Spleen (tissue), 7 donors: ENCODE data around the gene GALNT12.

Experiments
- POLR2A ChIP-seq, 3 donors: fragments of 450-650 bp; IDR thresholded peaks; one replicate each; pipeline ENCODE4 v1.5.1; 2017; ENCODE audit warnings: antibody characterized with exemption in 3 of 3, mild to moderate bottlenecking in 1 of 3
- TF ChIP-seq, protein P1 (sequence below), 11 experiments: fragments of 200-600 bp in 7 of 11; fragments of 450-650 bp in 4 of 11; sonication (generic) in 4 of 11; IDR thresholded peaks in 8 of 11; conservative IDR thresholded peaks in 3 of 11; 1 replicate in 7 of 11; 2 replicates in 4 of 11; pipeline versions ENCODE4 v1.4.0 to v1.8.0; 2016 to 2021; ENCODE audit warnings: antibody characterized with exemption in 11 of 11, inconsistent platforms in 4 of 11, mild to moderate bottlenecking in 1 of 11
- donor health status: DM: no; HTN: no; CAD: no; lungs with moderate emphysema.
- donor health status: DM: no; HTN: no; CAD: no.
- donor health status: DM: no; HTN: no; CAD: no.

DNA sequence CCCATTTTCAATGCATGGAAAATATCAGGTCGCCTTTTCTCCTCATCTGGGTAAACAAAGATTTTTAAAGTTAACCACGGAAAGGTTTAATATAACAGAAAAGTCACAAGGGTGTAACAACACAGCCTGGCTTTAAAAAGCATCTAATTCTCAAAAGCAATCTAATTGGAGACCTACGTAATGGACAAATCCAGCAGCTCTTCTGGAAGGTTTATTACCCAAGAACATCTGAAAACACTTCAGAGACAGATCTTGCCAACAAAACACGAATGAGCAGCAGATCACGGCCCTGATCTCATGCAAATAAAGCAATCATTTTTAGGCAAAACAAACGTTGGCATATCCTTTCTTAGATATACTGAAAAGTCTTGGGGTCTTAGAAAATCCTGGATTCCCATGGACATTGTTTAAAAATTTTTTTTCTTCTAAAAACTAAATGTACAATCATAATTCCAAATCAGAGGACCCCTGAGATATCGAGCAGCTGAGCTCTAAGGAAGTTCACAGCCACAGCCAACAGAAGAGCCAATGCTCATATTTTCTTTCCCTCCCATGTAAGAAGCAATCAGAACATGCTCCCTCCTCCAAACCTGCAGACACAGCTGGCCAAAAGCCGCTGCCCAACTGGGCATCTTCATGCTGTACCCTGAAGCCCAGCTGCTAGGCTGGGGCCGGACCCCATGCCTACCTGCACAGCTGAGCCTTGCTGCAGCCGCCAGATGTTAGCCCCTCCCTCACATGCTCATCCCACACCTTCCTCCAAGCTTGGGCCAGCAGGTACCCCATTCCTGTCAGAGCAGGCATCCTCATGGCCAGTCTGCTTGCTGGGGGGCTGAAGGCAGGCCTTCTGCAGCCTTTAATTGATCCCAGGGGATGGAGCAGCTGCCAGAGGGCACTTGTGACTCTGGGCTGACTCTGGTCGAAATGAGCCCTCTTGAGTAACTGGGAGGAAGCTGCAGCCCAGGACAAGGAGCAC is 22.4 kb upstream of the GALNT12 start:
- TF ChIP-seq, protein P1, sequence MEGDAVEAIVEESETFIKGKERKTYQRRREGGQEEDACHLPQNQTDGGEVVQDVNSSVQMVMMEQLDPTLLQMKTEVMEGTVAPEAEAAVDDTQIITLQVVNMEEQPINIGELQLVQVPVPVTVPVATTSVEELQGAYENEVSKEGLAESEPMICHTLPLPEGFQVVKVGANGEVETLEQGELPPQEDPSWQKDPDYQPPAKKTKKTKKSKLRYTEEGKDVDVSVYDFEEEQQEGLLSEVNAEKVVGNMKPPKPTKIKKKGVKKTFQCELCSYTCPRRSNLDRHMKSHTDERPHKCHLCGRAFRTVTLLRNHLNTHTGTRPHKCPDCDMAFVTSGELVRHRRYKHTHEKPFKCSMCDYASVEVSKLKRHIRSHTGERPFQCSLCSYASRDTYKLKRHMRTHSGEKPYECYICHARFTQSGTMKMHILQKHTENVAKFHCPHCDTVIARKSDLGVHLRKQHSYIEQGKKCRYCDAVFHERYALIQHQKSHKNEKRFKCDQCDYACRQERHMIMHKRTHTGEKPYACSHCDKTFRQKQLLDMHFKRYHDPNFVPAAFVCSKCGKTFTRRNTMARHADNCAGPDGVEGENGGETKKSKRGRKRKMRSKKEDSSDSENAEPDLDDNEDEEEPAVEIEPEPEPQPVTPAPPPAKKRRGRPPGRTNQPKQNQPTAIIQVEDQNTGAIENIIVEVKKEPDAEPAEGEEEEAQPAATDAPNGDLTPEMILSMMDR (IDR thresholded peaks at IDR 0.05 in 8 of 11, conservative IDR thresholded peaks at IDR 0.05 in 3 of 11) = no peak
- no peak for TF ChIP-seq POLR2A (IDR thresholded peaks at IDR 0.05)
